Caco-2 (cell line): ENCODE measurements around the gene CATSPER3. TPM values are rescaled to one million over a fixed set of nuclear protein-coding genes. Genes with fewer than 3 reads are reported as not detected.

Experiments used
- BruUV-seq: library from RNA; stranded (reverse); fragments of 400-500 nt; replicated peaks from 2 replicates; lab custom pipeline; 2021; lab: Mats Ljungman, UMichigan
- CTCF ChIA-PET: fragments of 300-600 bp; sonication (Branson Sonifier 250); formaldehyde crosslinking; loops from one replicate; lab custom pipeline; 2022; ENCODE audit warnings: antibody characterized with exemption; lab: Charles Lee
- POLR2A ChIA-PET: fragments of 300-600 bp; sonication (Branson Sonifier 250); formaldehyde crosslinking; loops from one replicate; lab custom pipeline; 2022; ENCODE audit warnings: antibody characterized with exemption; lab: Charles Lee
- DNase-seq, 2 experiments: peaks; one replicate each; pipeline versions ENCODE4 v3.0.0 to v3.0.0-alpha.2; 2020 to 2022
- H3K27me3 ChIP-seq: replicated peaks from 2 replicates; pipeline ENCODE4 v1.6.0; 2011; ENCODE audit warnings: low read length; ENCODE audit not compliant: control insufficient read depth, insufficient read depth
- H3K36me3 ChIP-seq: 2 replicates; pipeline ENCODE4 v1.5.1; 2011; ENCODE audit warnings: low read length; ENCODE audit not compliant: control insufficient read depth, insufficient read depth
- H3K4me1 ChIP-seq: fragments of 250-450 bp; sonication (Bioruptor Pico); 2 replicates; pipeline ENCODE4 v1.5.1; 2020; ENCODE audit warnings: mild to moderate bottlenecking
- H3K4me3 ChIP-seq: 2 replicates; pipeline ENCODE4 v1.5.1; 2011; ENCODE audit warnings: low read depth, mild to moderate bottlenecking, control low read depth, low read length
- H3K9me3 ChIP-seq: fragments of 250-450 bp; sonication (Bioruptor Pico); 2 replicates; pipeline ENCODE4 v1.5.1; 2020; ENCODE audit warnings: mild to moderate bottlenecking, moderate library complexity
- H3K27ac Mint-ChIP-seq: one replicate; pipeline ENCODE4 v1.8.0; 2022; ENCODE audit warnings: mixed read lengths; ENCODE audit not compliant: unreplicated experiment
- H3K27me3 Mint-ChIP-seq: one replicate; pipeline ENCODE4 v1.8.0; 2022; ENCODE audit warnings: mixed read lengths; ENCODE audit not compliant: insufficient read depth, unreplicated experiment
- H3K36me3 Mint-ChIP-seq: one replicate; pipeline ENCODE4 v1.8.0; 2022; ENCODE audit warnings: mild to moderate bottlenecking, mixed read lengths; ENCODE audit not compliant: insufficient read depth, unreplicated experiment
- H3K4me1 Mint-ChIP-seq: one replicate; pipeline ENCODE4 v1.8.0; 2022; ENCODE audit warnings: low read depth, mixed read lengths; ENCODE audit not compliant: unreplicated experiment
- H3K4me3 Mint-ChIP-seq: one replicate; pipeline ENCODE4 v1.8.0; 2022; ENCODE audit warnings: mild to moderate bottlenecking, moderate library complexity, mixed read lengths; ENCODE audit not compliant: unreplicated experiment
- H3K9me3 Mint-ChIP-seq: one replicate; pipeline ENCODE4 v1.8.0; 2022; ENCODE audit warnings: mixed read lengths; ENCODE audit not compliant: unreplicated experiment
- intact Hi-C: fragments of 100-400 bp; cut with micrococcal nuclease; formaldehyde crosslinking; loops from one replicate; pipeline ENCODE4 v1.10.0; 2022; ENCODE audit not compliant: unreplicated experiment
- total RNA-seq: library from RNA; stranded (reverse); gene quantifications from 2 replicates; pipeline ENCODE4 v1.2.3, GENCODE V29; 2022
- TF ChIP-seq, protein P1 (sequence below), 2 experiments: fragments of 200-600 bp in 1 of 2; IDR thresholded peaks; 1 replicate in 1 of 2; 2 replicates in 1 of 2; pipeline versions ENCODE4 v1.5.1 to v1.8.0; 2011 to 2022; ENCODE audit warnings: antibody characterized with exemption in 1 of 2, control low read depth in 1 of 2, inconsistent platforms in 1 of 2, low read depth in 1 of 2, low read length in 1 of 2, mild to moderate bottlenecking in 1 of 2, moderate library complexity in 1 of 2; ENCODE audit not compliant: insufficient read depth in 1 of 2, severe bottlenecking in 1 of 2, unreplicated experiment in 1 of 2

Gene CATSPER3
- total RNA-seq, 1 experiment from 2014 or later, result 0.61 TPM

DNA sequence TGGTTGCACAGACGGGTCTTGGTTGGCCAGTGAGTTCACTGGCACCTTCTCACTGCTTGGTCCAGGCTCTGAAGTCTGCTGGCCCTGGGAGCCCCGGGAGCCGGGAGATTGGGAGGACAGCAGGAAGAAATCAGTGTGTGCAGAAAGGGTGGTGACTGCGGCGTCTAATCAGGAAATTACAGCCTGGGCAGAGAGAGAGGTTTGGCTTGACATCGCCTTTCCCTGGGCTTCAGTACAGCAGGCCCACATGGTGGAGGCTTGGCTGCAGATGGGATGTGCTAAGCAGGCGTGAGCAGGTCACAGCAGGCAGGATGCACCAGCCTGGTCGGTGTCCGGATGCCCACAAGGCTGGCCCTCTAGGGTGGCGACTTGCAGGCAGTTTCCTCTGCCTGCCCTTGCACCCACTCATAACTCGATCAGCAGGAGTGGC lies 49.2 kb downstream of the CATSPER3 start:
- Histone ChIP-seq H3K27me3 (no peaks in the 10 kb centered on the region), H3K4me1 (no peaks in the 10 kb centered on the region), H3K4me3 (no peak overlapping the region), H3K9me3 (no peaks in the 10 kb centered on the region), H3K36me3 (no peaks in the 10 kb centered on the region; the same call in 1 of the 2 replicates)
- no peaks in the 10 kb centered on the region for H3K27me3 Mint-ChIP-seq
- no peaks in the 10 kb centered on the region for H3K4me1 Mint-ChIP-seq
- no peak overlapping the region for H3K27ac Mint-ChIP-seq
- POLR2A ChIA-PET, result no interaction called here
- no peaks in the 10 kb centered on the region for H3K9me3 Mint-ChIP-seq
- no peak overlapping the region for H3K4me3 Mint-ChIP-seq
- peaks cover 27% of the 10 kb centered on the region for H3K36me3 Mint-ChIP-seq
- intact Hi-C loops, result no loop called here
- CTCF ChIA-PET, result no interaction called here
- no TSS peak for BruUV-seq
- DNase-seq, result peak in 1 of 2 experiments; percentile 24
- TF ChIP-seq, protein P1, sequence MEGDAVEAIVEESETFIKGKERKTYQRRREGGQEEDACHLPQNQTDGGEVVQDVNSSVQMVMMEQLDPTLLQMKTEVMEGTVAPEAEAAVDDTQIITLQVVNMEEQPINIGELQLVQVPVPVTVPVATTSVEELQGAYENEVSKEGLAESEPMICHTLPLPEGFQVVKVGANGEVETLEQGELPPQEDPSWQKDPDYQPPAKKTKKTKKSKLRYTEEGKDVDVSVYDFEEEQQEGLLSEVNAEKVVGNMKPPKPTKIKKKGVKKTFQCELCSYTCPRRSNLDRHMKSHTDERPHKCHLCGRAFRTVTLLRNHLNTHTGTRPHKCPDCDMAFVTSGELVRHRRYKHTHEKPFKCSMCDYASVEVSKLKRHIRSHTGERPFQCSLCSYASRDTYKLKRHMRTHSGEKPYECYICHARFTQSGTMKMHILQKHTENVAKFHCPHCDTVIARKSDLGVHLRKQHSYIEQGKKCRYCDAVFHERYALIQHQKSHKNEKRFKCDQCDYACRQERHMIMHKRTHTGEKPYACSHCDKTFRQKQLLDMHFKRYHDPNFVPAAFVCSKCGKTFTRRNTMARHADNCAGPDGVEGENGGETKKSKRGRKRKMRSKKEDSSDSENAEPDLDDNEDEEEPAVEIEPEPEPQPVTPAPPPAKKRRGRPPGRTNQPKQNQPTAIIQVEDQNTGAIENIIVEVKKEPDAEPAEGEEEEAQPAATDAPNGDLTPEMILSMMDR (IDR thresholded peaks at IDR 0.05; ENCODE audit: insufficient read depth in 1 of 2, low read depth in 1 of 2, low read length in 1 of 2, severe bottlenecking in 1 of 2, unreplicated experiment in 1 of 2), result no peak

DNA sequence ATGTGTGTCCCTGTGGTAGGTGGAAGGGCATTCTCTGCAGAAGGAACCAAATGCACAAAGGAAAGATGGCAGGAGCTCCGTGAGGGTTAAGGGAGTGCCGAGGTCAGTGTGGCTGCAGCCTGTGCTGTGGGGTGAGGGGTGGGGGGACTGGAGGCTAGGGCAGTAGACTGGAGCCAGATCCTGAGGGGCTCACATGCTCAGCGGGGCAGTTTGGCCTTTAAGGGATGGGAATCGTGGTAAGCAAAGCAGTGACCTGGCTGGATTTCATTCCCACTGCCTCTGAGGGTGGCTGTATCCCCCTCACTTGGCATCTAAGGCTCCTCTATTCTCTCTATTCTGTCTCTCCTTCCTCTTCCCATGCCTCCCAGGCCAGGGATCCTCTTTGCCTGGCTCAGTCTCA lies 50.8 kb downstream of the CATSPER3 start:
- no peaks in the 10 kb centered on the region for H3K9me3 Mint-ChIP-seq
- Histone ChIP-seq H3K4me1 (no peaks in the 10 kb centered on the region), H3K27me3 (no peaks in the 10 kb centered on the region), H3K9me3 (no peaks in the 10 kb centered on the region), H3K4me3 (no peak overlapping the region), H3K36me3 (no peaks in the 10 kb centered on the region; the same call in 1 of the 2 replicates)
- no peaks in the 10 kb centered on the region for H3K4me1 Mint-ChIP-seq
- H3K4me3 Mint-ChIP-seq, result no peak overlapping the region
- no peaks in the 10 kb centered on the region for H3K27me3 Mint-ChIP-seq
- no TSS peak for BruUV-seq
- POLR2A ChIA-PET, result no interaction called here
- CTCF ChIA-PET, result interaction anchor here (1.0 kb wide), 1 partner anchor 173 kb away, joined by 3 read pairs; no protein-coding TSS in a partner anchor
- H3K36me3 Mint-ChIP-seq, result peaks cover 33% of the 10 kb centered on the region
- TF ChIP-seq, protein P1 (IDR thresholded peaks at IDR 0.05; ENCODE audit: insufficient read depth in 1 of 2, low read depth in 1 of 2, low read length in 1 of 2, severe bottlenecking in 1 of 2, unreplicated experiment in 1 of 2), result no peak
- intact Hi-C loops, result no loop called here
- H3K27ac Mint-ChIP-seq, result no peak overlapping the region
- no peak for DNase-seq

DNA sequence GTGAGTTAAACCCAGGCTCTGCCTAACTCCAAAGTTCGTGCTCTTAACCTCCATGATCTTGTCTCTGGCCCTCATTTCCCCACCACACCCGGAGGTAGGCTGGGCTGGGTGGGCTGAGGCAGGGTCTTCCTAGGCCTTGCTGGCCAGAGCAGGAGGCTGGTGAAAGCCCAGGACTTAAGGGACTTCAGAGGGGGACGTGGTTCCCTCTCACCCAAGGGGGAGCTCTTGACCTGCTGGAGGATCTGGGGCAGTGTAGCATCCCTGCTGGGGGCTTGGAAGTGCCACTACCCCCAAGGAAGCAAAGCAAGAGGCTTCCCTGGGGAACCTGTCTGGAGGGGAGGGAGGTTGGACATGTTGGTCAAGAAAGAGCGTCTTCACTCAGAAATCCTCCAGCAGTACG lies 51.6 kb downstream of the CATSPER3 start:
- no peak overlapping the region for H3K27ac Mint-ChIP-seq
- no peaks in the 10 kb centered on the region for H3K27me3 Mint-ChIP-seq
- no peaks in the 10 kb centered on the region for H3K4me1 ChIP-seq
- no peaks in the 10 kb centered on the region; the same call in 1 of the 2 replicates for H3K36me3 ChIP-seq
- H3K9me3 Mint-ChIP-seq, result no peaks in the 10 kb centered on the region
- peak in 1 of 2 experiments; percentile 34 for DNase-seq
- no peaks in the 10 kb centered on the region for H3K4me1 Mint-ChIP-seq
- CTCF ChIA-PET, result interaction anchor here (0.7 to 1.0 kb wide), 2 partner anchors 160 to 172 kb away, joined by 3 read pairs; no protein-coding TSS in a partner anchor
- intact Hi-C loops, result loop anchor here (1.0 kb wide), 1 partner anchor 172 kb away; no protein-coding TSS in a partner anchor
- TF ChIP-seq, protein P1 (IDR thresholded peaks at IDR 0.05; ENCODE audit: insufficient read depth in 1 of 2, low read depth in 1 of 2, low read length in 1 of 2, severe bottlenecking in 1 of 2, unreplicated experiment in 1 of 2), result peak in 1 of 2 experiments; percentile 47
- H3K36me3 Mint-ChIP-seq, result peaks cover 40% of the 10 kb centered on the region
- H3K27me3 ChIP-seq, result no peaks in the 10 kb centered on the region
- no peaks in the 10 kb centered on the region for H3K9me3 ChIP-seq
- POLR2A ChIA-PET, result no interaction called here
- BruUV-seq, result no TSS peak
- no peak overlapping the region for H3K4me3 ChIP-seq
- H3K4me3 Mint-ChIP-seq, result no peak overlapping the region
